Colonic mucosa (tissue), 4 donors: ENCODE measurements around the gene RNU11. TPM values are rescaled to one million over a fixed set of nuclear protein-coding genes. Genes with fewer than 3 reads are reported as not detected.
"Not testable (repeated sequence)": the region's sequence is repeated elsewhere in the genome, so short reads cannot be mapped to it uniquely, and the experiment has no call there.

Experiments
- DNase-seq: peaks from one replicate; pipeline ENCODE4 v3.0.0-alpha.2; 2020
- H3K27ac ChIP-seq: fragments of 200-600 bp; one replicate; pipeline ENCODE4 v1.8.0; 2021
- H3K27me3 ChIP-seq: fragments of 200-600 bp; one replicate; pipeline ENCODE4 v1.8.0; 2021
- H3K36me3 ChIP-seq: fragments of 200-600 bp; one replicate; pipeline ENCODE4 v1.8.0; 2021
- H3K4me1 ChIP-seq: fragments of 200-600 bp; one replicate; pipeline ENCODE4 v1.8.0; 2021; ENCODE audit warnings: mild to moderate bottlenecking
- H3K4me3 ChIP-seq: fragments of 200-600 bp; one replicate; pipeline ENCODE4 v1.8.0; 2021
- H3K9ac ChIP-seq, 2 donors: one replicate each; pipeline ENCODE4 v1.7.0; 2013; ENCODE audit warnings: control low read depth in 2 of 2, low read depth in 2 of 2, low read length in 2 of 2
- H3K9me3 ChIP-seq: fragments of 200-600 bp; one replicate; pipeline ENCODE4 v1.8.0; 2021
- intact Hi-C: fragments of 100-400 bp; cut with DNase I; formaldehyde crosslinking; loops from one replicate; pipeline ENCODE4 v1.14.1; 2022
- total RNA-seq, 2 donors: library from RNA; stranded (reverse); fragmentation: NEBNext Ultra II Directional in 1 of 2; extraction: Animal tissue kit (Norgen Biotek cat#: 25700) in 1 of 2; gene quantifications; one replicate each; pipeline ENCODE4 v1.2.1, GENCODE V29; 2021
- TF ChIP-seq, protein P1 (sequence below): fragments of 200-600 bp; IDR thresholded peaks from one replicate; pipeline ENCODE4 v1.8.0; 2022; ENCODE audit warnings: antibody characterized with exemption, mild to moderate bottlenecking
- donor health status: healthy.
- donor health status: DM: no; HTN: no; CAD: no.
- donor health status: DM: no; HTN: no; CAD: no.

The RNU11 gene
- total RNA-seq, 2 donors from 2014 or later, result not detected

DNA sequence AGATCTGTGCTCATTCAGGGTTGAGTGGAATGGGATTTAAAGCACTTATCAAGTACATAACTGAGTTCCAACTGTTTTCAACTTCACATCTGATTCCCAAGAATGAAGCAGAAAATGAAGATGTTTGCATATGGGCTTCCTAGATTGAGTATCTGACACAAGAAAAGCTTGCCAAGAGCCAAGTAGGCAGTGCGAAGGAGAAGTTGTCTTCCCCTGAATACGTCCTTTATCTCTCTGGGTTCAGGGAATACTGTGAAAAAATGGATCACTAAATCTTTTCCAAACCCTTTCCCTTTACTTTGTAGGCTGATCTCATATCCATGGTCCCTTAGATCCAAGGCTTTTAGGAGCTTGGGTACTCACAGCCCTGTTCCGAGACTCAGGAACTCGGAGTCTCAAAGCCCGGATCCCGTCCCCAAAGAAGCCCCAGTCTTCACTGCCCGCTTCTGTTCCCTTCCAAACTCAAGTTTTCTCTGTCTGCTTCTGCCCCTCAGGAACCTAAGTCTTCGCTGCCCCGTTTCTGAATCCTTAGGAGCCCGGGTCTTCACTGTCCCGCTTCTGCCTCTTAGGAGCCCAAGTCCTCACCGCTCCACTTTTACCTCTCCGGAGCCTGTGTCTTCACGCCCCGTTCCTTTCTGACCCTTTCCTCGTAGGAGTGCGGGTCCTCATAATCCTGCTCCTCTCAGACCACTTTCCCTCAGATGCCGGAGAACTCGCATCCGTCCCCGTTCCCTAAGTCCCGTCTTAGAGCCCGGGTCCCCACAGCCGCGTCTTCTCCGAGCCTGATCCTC, 6.1 kb upstream of the RNU11 start:
- Histone ChIP-seq H3K4me1 (peaks cover 12% of the 10 kb centered on the region), H3K4me3 (peak overlapping the region; percentile 88), H3K27ac (peak overlapping the region; percentile 88), H3K9ac (peak overlapping the region; percentile 94 to 100), H3K9me3 (no peaks in the 10 kb centered on the region), H3K36me3 (no peaks in the 10 kb centered on the region), H3K27me3 (no peaks in the 10 kb centered on the region)
- intact Hi-C loops, result loop anchor here (5.0 kb wide), 1 partner anchor 95 kb away; the partner anchor contains the start of gene YTHDF2
- TF ChIP-seq, protein P1, sequence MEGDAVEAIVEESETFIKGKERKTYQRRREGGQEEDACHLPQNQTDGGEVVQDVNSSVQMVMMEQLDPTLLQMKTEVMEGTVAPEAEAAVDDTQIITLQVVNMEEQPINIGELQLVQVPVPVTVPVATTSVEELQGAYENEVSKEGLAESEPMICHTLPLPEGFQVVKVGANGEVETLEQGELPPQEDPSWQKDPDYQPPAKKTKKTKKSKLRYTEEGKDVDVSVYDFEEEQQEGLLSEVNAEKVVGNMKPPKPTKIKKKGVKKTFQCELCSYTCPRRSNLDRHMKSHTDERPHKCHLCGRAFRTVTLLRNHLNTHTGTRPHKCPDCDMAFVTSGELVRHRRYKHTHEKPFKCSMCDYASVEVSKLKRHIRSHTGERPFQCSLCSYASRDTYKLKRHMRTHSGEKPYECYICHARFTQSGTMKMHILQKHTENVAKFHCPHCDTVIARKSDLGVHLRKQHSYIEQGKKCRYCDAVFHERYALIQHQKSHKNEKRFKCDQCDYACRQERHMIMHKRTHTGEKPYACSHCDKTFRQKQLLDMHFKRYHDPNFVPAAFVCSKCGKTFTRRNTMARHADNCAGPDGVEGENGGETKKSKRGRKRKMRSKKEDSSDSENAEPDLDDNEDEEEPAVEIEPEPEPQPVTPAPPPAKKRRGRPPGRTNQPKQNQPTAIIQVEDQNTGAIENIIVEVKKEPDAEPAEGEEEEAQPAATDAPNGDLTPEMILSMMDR, result no peak
- no peak for DNase-seq

GRCh38 chr1:28642847-28643635, 5.4 kb upstream of the RNU11 start, which contains the start of gene TAF12:
Gene TAF12, minus strand, starts transcription at chr1:28643067. Its CDS starts 20,986 bp downstream, at chr1:28622081.
- TF ChIP-seq, protein P1, result peak; percentile 12
- peaks cover 18% of the 10 kb centered on the region for H3K4me1 ChIP-seq
- peak within 1 kb of the TSS; percentile 94 to 100 for H3K9ac ChIP-seq
- peak; percentile 95 for DNase-seq
- H3K36me3 ChIP-seq, result no peaks in the 10 kb centered on the region
- peak within 1 kb of the TSS; percentile 88 for H3K27ac ChIP-seq
- no peaks in the 10 kb centered on the region for H3K9me3 ChIP-seq
- no peaks in the 10 kb centered on the region for H3K27me3 ChIP-seq
- intact Hi-C loops, result loop anchor here (5.0 kb wide), 1 partner anchor 94 kb away; the partner anchor contains the start of gene YTHDF2
- H3K4me3 ChIP-seq, result peak within 1 kb of the TSS; percentile 88

- peak overlapping the region in 1 of 2 donors; percentile 100 for H3K9ac ChIP-seq
- TF ChIP-seq, protein P1, result no peak
- no peak overlapping the region for H3K4me3 ChIP-seq
- no peaks in the 10 kb centered on the region for H3K36me3 ChIP-seq
- intact Hi-C loops, result loop anchor here (5.0 kb wide), 1 partner anchor 93 kb away; the partner anchor contains the start of gene YTHDF2
- peaks cover 18% of the 10 kb centered on the region for H3K4me1 ChIP-seq
- H3K9me3 ChIP-seq, result no peaks in the 10 kb centered on the region
- H3K27ac ChIP-seq, result peak overlapping the region; percentile 88
- no peaks in the 10 kb centered on the region for H3K27me3 ChIP-seq
- no peak for DNase-seq
Observed at GRCh38 chr1:28644494-28644893, 3.9 kb upstream of the RNU11 start.

GRCh38 chr1:28645406-28645805, 3.0 kb upstream of the RNU11 start:
- H3K4me1 ChIP-seq, result peaks cover 18% of the 10 kb centered on the region
- H3K9ac ChIP-seq, H3K4me3 ChIP-seq, H3K36me3 ChIP-seq, DNase-seq, H3K27ac ChIP-seq, H3K9me3 ChIP-seq, H3K27me3 ChIP-seq, intact Hi-C loops: not testable (repeated sequence)

- Histone ChIP-seq H3K4me3 (no peak overlapping the region), H3K36me3 (no peaks in the 10 kb centered on the region), H3K4me1 (peaks cover 18% of the 10 kb centered on the region), H3K27me3 (no peaks in the 10 kb centered on the region), H3K27ac (no peak overlapping the region), H3K9ac (no peak overlapping the region), H3K9me3 (no peaks in the 10 kb centered on the region)
- intact Hi-C loops, result no loop called here
- TF ChIP-seq, protein P1, result no peak
- no peak for DNase-seq
Observed at GRCh38 chr1:28646040-28646439, 2.4 kb upstream of the RNU11 start.
